Limb (tissue), 2 donors: Measurements from ENCODE around the gene EDIL3.
A peak's percentile ranks its signal among the peaks of the same experiment; 100 is the strongest.
"Not testable (repeated sequence)": the region's sequence is repeated elsewhere in the genome, so short reads cannot be mapped to it uniquely, and the experiment has no call there.

Experiments used
- DNase-seq, 2 donors: peaks; one replicate each; pipeline ENCODE4 v3.0.0-alpha.2; 2016; ENCODE audit errors: extremely low spot score in 2 of 2

The EDIL3 gene

GRCh38 chr5:84085387-84086041 lies 299.2 kb downstream of the EDIL3 start:
- no peak for DNase-seq

- DNase-seq: no peak
Observed at GRCh38 chr5:84080908-84081307, 303.8 kb downstream of the EDIL3 start.

- DNase-seq: no peak
Observed at GRCh38 chr5:84072339-84072738, 312.3 kb downstream of the EDIL3 start.

- DNase-seq: no peak
Observed at GRCh38 chr5:84069608-84070179, 315.0 kb downstream of the EDIL3 start.

- no peak for DNase-seq
Observed at GRCh38 chr5:84063041-84063440, 321.6 kb downstream of the EDIL3 start.

GRCh38 chr5:84059672-84060071 lies 325.0 kb downstream of the EDIL3 start:
- no peak for DNase-seq

GRCh38 chr5:84058561-84058960 lies 326.1 kb downstream of the EDIL3 start:
- DNase-seq: no peak

GRCh38 chr5:84057211-84057610 lies 327.5 kb downstream of the EDIL3 start:
- no peak for DNase-seq

GRCh38 chr5:84045964-84046363 lies 338.7 kb downstream of the EDIL3 start:
- DNase-seq: no peak

- DNase-seq: no peak
Observed at GRCh38 chr5:84036842-84037241, 347.8 kb downstream of the EDIL3 start.

- DNase-seq: no peak
Observed at GRCh38 chr5:84032324-84032723, 352.4 kb downstream of the EDIL3 start.

- DNase-seq: no peak
Observed at GRCh38 chr5:84028093-84028492, 356.6 kb downstream of the EDIL3 start.

GRCh38 chr5:84018521-84018920 lies 366.2 kb downstream of the EDIL3 start:
- not testable (repeated sequence) for DNase-seq

- DNase-seq: no peak
Observed at GRCh38 chr5:84017523-84018172, 367.0 kb downstream of the EDIL3 start.

GRCh38 chr5:84016085-84016484 lies 368.6 kb downstream of the EDIL3 start:
- peak in 1 of 2 donors; percentile 23 for DNase-seq

- DNase-seq: no peak
Observed at GRCh38 chr5:84014966-84015365, 369.7 kb downstream of the EDIL3 start.

- no peak for DNase-seq
Observed at GRCh38 chr5:83993803-83994202, 390.9 kb downstream of the EDIL3 start.

GRCh38 chr5:83991566-83992224 lies 393.0 kb downstream of the EDIL3 start:
- no peak for DNase-seq

- DNase-seq: no peak
Observed at GRCh38 chr5:83988293-83988685, 396.4 kb downstream of the EDIL3 start.

- DNase-seq: no peak
Observed at GRCh38 chr5:83987513-83988292, 397.0 kb downstream of the EDIL3 start.

GRCh38 chr5:83983852-83984251 lies 400.8 kb downstream of the EDIL3 start:
- DNase-seq: no peak
